ENCODE measurements around the gene SPATA12.

Gene SPATA12

DNA sequence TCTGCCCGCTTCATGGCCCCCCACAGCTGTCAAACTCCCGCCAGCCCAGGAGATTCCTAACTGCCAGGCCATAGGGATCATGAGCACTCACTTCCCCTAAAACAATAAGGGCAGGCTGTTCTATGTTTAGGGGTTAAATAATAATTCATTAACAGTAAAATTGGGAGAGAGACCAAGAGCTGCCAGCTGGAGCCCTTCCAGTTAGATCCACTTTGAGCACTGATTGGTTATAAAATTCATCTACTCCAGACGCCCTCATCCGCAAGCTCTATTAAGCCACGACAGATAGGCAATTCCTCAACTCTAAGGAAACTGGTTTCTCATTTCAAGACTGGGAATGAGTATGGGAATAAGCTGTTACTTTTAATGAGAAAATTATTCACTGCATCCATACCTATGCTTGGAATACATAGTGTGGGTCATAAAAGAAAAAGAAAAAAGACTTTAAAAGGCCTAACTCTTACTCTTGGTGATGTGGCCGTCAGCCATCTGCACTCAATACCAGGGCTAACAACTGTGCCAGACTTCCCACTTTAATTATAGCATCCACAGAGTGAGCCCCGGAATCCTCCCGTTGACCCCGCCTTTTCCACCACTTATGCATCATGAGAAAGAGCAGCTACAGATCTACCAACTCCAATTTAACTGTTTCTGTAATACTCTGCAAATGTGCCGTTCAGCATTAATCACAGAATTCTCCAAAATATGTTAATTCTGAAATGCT, 60.1 kb downstream of the SPATA12 start:
- no peak for DNase-seq

Data from CD4-positive, alpha-beta T cell treated with Interleukin-12 subunit alpha and Interleukin-12 subunit beta, for 1 hour (primary cell).